ENCODE data around the gene SH3PXD2A. TPM values are rescaled to one million over a fixed set of nuclear protein-coding genes. Genes with fewer than 3 reads are reported as not detected.

SH3PXD2A gene
- total and polyA plus RNA-seq, 10 of the 15 experiments (the other 5 are each of a cell fraction or from before 2014, with no cell fraction given), result 0.63 to 14.0 (median 4.4) TPM

DNA sequence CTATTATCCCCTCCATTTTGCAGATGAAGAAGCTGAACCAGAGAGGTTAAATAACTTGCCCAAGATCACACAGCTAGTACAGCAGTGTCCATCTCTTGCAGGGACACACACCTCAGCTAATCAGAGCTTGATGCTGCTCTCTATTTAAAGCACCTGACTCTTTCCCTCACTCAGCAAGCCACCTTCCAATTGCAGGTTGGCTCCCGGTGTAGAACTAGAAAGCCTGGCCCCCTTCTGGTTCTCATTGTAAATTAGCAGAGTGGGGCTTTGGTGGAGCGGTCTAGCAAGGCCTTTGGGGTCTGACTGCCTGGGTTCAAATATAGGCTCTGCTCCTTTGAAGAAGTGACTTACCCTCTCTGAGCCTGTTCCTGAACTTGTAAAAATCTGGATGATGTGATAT lies 185.4 kb downstream of the SH3PXD2A start:
- H3K9me3 ChIP-seq (replicated peaks; ENCODE audit: control insufficient read depth, insufficient read depth, low read length), result no peaks in the 10 kb centered on the region
- WGBS (ENCODE audit: insufficient coverage, insufficient replicate concordance, low lambda C conversion rate, missing lambda C conversion rate), result 26% methylated on average over 2 of the region's 2 CpGs
- no peak overlapping the region for H2AFZ ChIP-seq (ENCODE audit: control insufficient read depth, low read depth, low read length)
- no peak overlapping the region for H3K4me2 ChIP-seq (ENCODE audit: control insufficient read depth, insufficient read depth)
- no peaks in the 10 kb centered on the region for H3K27me3 ChIP-seq (replicated peaks in 1 of 2; ENCODE audit: control insufficient read depth in 2 of 2, insufficient read depth in 2 of 2, low read length in 1 of 2)
- no peak overlapping the region for H3K9ac ChIP-seq (ENCODE audit: control insufficient read depth, insufficient read depth, low read length)
- BruUV-seq (replicated peaks), result no TSS peak
- H3K27ac ChIP-seq (ENCODE audit: control insufficient read depth, insufficient read depth), result no peak overlapping the region
- RAD21 ChIA-PET (ENCODE audit: unreplicated experiment), result no interaction called here
- no peak overlapping the region for H3K4me3 ChIP-seq
- in situ Hi-C loops (cut with MboI), result no loop called here
- H3K79me2 ChIP-seq (ENCODE audit: control insufficient read depth, insufficient read depth, low read length), result no peaks in the 10 kb centered on the region; the same call in none of the 2 replicates
- peaks cover 7 to 16% of the 10 kb centered on the region in 2 experiments; a peak in 3 of 4 replicates for H3K36me3 ChIP-seq (ENCODE audit: control insufficient read depth in 2 of 2, insufficient read depth in 2 of 2, low read length in 1 of 2)
- H3K4me1 ChIP-seq (ENCODE audit: control insufficient read depth, insufficient read depth, low read length), result no peaks in the 10 kb centered on the region
- DNase-seq (ENCODE audit: low read depth, low spot score) (no peak), FAIRE-seq (no peak), ATAC-seq (no peak)
- intact Hi-C loops (cut with micrococcal nuclease; ENCODE audit: unreplicated experiment), result no loop called here
- POLR2A ChIA-PET, result no interaction called here
- H4K20me1 ChIP-seq (ENCODE audit: control insufficient read depth, insufficient read depth), result no peaks in the 10 kb centered on the region; the same call in 1 of the 2 replicates
- SMC1A ChIA-PET (ENCODE audit: uncharacterized antibody, unreplicated experiment), result interaction anchor here (1.5 kb wide), 1 partner anchor 9 kb away, joined by 3 read pairs; no protein-coding TSS in a partner anchor
- CTCF ChIA-PET, result interaction anchor here (1.5 to 1.6 kb wide), 2 partner anchors 9 to 17 kb away, joined by 4 read pairs; no protein-coding TSS in a partner anchor
- no peak for TF ChIP-seq NBN (IDR thresholded peaks at IDR 0.05)
- TF ChIP-seq, protein P1, sequence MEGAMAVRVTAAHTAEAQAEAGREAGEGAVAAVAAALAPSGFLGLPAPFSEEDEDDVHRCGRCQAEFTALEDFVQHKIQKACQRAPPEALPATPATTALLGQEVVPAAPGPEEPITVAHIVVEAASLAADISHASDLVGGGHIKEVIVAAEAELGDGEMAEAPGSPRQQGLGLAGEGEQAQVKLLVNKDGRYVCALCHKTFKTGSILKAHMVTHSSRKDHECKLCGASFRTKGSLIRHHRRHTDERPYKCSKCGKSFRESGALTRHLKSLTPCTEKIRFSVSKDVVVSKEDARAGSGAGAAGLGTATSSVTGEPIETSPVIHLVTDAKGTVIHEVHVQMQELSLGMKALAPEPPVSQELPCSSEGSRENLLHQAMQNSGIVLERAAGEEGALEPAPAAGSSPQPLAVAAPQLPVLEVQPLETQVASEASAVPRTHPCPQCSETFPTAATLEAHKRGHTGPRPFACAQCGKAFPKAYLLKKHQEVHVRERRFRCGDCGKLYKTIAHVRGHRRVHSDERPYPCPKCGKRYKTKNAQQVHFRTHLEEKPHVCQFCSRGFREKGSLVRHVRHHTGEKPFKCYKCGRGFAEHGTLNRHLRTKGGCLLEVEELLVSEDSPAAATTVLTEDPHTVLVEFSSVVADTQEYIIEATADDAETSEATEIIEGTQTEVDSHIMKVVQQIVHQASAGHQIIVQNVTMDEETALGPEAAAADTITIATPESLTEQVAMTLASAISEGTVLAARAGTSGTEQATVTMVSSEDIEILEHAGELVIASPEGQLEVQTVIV (IDR thresholded peaks at IDR 0.05; ENCODE audit: borderline replicate concordance, partially characterized antibody), result no peak
- TF ChIP-seq, protein P2, sequence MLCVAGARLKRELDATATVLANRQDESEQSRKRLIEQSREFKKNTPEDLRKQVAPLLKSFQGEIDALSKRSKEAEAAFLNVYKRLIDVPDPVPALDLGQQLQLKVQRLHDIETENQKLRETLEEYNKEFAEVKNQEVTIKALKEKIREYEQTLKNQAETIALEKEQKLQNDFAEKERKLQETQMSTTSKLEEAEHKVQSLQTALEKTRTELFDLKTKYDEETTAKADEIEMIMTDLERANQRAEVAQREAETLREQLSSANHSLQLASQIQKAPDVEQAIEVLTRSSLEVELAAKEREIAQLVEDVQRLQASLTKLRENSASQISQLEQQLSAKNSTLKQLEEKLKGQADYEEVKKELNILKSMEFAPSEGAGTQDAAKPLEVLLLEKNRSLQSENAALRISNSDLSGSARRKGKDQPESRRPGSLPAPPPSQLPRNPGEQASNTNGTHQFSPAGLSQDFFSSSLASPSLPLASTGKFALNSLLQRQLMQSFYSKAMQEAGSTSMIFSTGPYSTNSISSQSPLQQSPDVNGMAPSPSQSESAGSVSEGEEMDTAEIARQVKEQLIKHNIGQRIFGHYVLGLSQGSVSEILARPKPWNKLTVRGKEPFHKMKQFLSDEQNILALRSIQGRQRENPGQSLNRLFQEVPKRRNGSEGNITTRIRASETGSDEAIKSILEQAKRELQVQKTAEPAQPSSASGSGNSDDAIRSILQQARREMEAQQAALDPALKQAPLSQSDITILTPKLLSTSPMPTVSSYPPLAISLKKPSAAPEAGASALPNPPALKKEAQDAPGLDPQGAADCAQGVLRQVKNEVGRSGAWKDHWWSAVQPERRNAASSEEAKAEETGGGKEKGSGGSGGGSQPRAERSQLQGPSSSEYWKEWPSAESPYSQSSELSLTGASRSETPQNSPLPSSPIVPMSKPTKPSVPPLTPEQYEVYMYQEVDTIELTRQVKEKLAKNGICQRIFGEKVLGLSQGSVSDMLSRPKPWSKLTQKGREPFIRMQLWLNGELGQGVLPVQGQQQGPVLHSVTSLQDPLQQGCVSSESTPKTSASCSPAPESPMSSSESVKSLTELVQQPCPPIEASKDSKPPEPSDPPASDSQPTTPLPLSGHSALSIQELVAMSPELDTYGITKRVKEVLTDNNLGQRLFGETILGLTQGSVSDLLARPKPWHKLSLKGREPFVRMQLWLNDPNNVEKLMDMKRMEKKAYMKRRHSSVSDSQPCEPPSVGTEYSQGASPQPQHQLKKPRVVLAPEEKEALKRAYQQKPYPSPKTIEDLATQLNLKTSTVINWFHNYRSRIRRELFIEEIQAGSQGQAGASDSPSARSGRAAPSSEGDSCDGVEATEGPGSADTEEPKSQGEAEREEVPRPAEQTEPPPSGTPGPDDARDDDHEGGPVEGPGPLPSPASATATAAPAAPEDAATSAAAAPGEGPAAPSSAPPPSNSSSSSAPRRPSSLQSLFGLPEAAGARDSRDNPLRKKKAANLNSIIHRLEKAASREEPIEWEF (IDR thresholded peaks at IDR 0.05; ENCODE audit: insufficient replicate concordance, low read depth, low read length), result no peak
- no peak for TF ChIP-seq ETV6 (conservative IDR thresholded peaks at IDR 0.05 in 1 of 2, IDR thresholded peaks at IDR 0.05 in 1 of 2; ENCODE audit: borderline replicate concordance in 1 of 2, low read depth in 1 of 2)
- TF ChIP-seq HDAC6 (IDR thresholded peaks at IDR 0.05; ENCODE audit: unreplicated experiment), result no peak
- no peak for TF ChIP-seq HCFC1 (IDR thresholded peaks at IDR 0.05; ENCODE audit: low read length)
- TF ChIP-seq CTCF (IDR thresholded peaks at IDR 0.05 in 2 of 3, conservative IDR thresholded peaks at IDR 0.05 in 1 of 3; ENCODE audit: control insufficient read depth in 2 of 3, extremely low read depth in 1 of 3, insufficient read depth in 1 of 3, low read depth in 3 of 3, low read length in 3 of 3), result no peak
- TF ChIP-seq TCF3 (IDR thresholded peaks at IDR 0.05; ENCODE audit: borderline replicate concordance, insufficient read depth, low read depth, low read length), result no peak
- TF ChIP-seq, protein P3, sequence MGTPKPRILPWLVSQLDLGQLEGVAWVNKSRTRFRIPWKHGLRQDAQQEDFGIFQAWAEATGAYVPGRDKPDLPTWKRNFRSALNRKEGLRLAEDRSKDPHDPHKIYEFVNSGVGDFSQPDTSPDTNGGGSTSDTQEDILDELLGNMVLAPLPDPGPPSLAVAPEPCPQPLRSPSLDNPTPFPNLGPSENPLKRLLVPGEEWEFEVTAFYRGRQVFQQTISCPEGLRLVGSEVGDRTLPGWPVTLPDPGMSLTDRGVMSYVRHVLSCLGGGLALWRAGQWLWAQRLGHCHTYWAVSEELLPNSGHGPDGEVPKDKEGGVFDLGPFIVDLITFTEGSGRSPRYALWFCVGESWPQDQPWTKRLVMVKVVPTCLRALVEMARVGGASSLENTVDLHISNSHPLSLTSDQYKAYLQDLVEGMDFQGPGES (IDR thresholded peaks at IDR 0.05), result no peak
- TF ChIP-seq CBX3 (IDR thresholded peaks at IDR 0.05; ENCODE audit: borderline replicate concordance, low read depth), result no peak

All from GM12878 (cell line).